Measurements from ENCODE around the gene CDK7. TPM values are rescaled to one million over a fixed set of nuclear protein-coding genes. Genes with fewer than 3 reads are reported as not detected.
A peak's percentile ranks its signal among the peaks of the same experiment; 100 is the strongest.
"Not testable (repeated sequence)": the region's sequence is repeated elsewhere in the genome, so short reads cannot be mapped to it uniquely, and the experiment has no call there.

CDK7 gene
- total RNA-seq, 2 experiments from 2014 or later: 23.8 to 28.4 TPM

DNA sequence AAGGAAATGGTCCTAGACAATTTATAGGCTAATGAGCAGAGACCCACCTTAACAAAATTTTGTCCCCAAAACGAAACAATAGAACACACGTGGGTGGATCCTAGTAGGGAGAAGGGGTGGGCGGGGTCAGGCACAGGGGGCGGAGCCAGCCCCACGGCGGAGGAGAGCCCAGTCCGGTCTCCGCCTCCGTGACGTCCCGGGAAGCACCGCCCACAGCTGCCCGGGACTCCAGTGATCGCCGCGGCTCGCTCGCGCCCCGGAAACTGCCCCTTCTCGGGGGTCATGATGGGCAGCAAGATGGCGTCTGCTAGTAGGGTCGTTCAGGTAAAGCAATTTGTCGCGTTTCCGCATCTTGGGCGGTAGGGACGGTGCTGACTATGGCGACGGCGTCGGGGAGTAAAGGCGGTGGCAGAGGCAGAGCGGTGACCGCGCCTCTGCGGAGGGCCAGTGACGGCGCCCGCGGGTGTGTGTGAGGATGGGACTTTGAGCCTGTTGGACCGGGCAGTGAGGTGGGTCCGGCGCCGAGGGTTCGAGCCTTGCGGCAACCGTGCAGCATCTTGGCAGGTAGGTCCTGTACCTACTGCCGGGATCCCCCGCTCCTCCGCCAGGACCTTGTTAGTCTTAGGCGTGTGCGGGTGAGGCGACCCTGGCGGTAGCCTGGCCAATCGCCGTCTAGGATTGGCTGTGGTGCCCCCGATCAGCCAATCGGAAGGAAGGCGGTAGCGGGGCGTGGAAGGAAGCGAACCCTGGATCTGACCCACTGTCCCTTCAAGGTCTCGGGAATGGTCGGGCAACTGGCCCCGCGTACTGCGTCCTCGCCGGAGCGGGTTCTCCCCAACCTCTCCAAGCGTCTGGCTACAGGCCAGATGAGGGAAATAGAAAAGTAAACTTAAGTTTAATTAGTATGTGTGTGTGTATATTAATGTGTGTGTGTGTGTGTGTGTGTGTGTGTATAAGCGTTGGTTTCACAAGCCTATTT is 16.8 kb upstream of the CDK7 start:
- peak overlapping the region; percentile 93 for H3K27ac Mint-ChIP-seq
- DNase-seq: peak; percentile 93
- peaks cover 14% of the 10 kb centered on the region for H3K4me1 Mint-ChIP-seq (ENCODE audit: low read depth)
- H3K27me3 Mint-ChIP-seq (ENCODE audit: low read depth): no peaks in the 10 kb centered on the region
- CTCF ChIA-PET: interaction anchor here (0.7 kb wide), 1 partner anchor 18 kb away, joined by 4 read pairs; no protein-coding TSS in a partner anchor
- peaks cover 14% of the 10 kb centered on the region for H3K36me3 Mint-ChIP-seq (ENCODE audit: low read depth)
- intact Hi-C loops (cut with micrococcal nuclease): loop anchor here (1.0 to 2.0 kb wide), 6 partner anchors 17 to 151 kb away; partner anchors contain the start of genes AK6, CCDC125, CCNB1 and CENPH
- H3K9me3 Mint-ChIP-seq: no peaks in the 10 kb centered on the region
- peak overlapping the region; percentile 99 for H3K4me3 Mint-ChIP-seq

GRCh38 chr5:69219939-69220338 is 14.7 kb upstream of the CDK7 start:
- no peak overlapping the region for H3K4me3 Mint-ChIP-seq

GRCh38 chr5:69220371-69220770 is 14.3 kb upstream of the CDK7 start:
- H3K4me3 Mint-ChIP-seq; H3K9me3 Mint-ChIP-seq; intact Hi-C loops (cut with micrococcal nuclease); H3K36me3 Mint-ChIP-seq (ENCODE audit: low read depth); DNase-seq; H3K27ac Mint-ChIP-seq; H3K27me3 Mint-ChIP-seq (ENCODE audit: low read depth): not testable (repeated sequence)
- H3K4me1 Mint-ChIP-seq (ENCODE audit: low read depth): peaks cover 14% of the 10 kb centered on the region
- CTCF ChIA-PET: interaction anchor here (0.6 kb wide), 1 partner anchor 62 kb away, joined by 3 read pairs; no protein-coding TSS in a partner anchor

More at GRCh38 chr5:69219939-69220338, 14.7 kb upstream of the CDK7 start:
- CTCF ChIA-PET: interaction anchor here (0.6 kb wide), 1 partner anchor 63 kb away, joined by 3 read pairs; no protein-coding TSS in a partner anchor
- Mint-ChIP-seq H3K36me3 (ENCODE audit: low read depth) (peaks cover 8% of the 10 kb centered on the region), H3K4me1 (ENCODE audit: low read depth) (peaks cover 14% of the 10 kb centered on the region), H3K27me3 (ENCODE audit: low read depth) (no peaks in the 10 kb centered on the region), H3K9me3 (no peaks in the 10 kb centered on the region), H3K27ac (no peak overlapping the region)
- intact Hi-C loops (cut with micrococcal nuclease): loop anchor here (2.0 kb wide), 1 partner anchor 113 kb away; the partner anchor contains the start of gene CCDC125
- DNase-seq: no peak

- intact Hi-C loops (cut with micrococcal nuclease); H3K27ac Mint-ChIP-seq; H3K36me3 Mint-ChIP-seq (ENCODE audit: low read depth); H3K4me3 Mint-ChIP-seq; H3K27me3 Mint-ChIP-seq (ENCODE audit: low read depth); CTCF ChIA-PET; H3K9me3 Mint-ChIP-seq; DNase-seq: not testable (repeated sequence)
- peaks cover 14% of the 10 kb centered on the region for H3K4me1 Mint-ChIP-seq (ENCODE audit: low read depth)
These were observed 13.9 kb upstream of the CDK7 start for GRCh38 chr5:69220833-69221232.

DNA sequence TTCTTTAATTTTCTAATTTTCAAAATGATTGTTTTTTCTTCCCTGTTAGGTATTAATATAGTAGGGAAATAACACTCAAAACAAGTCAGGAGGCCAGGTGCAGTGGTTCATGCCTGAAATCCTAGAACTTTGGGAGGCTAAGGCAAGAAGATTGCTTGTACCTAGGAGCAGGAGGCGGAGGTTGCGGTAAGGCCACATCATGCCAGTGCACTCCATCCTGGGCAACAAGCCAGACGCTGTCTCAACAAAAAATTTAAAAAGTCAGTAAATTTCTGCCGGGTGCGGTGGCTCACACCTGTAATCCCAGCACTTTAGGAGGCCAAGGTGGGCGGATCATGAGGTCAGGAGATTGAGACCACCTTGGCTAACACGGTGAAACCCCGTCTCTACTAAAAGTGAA is 10.2 kb upstream of the CDK7 start:
- no peak for DNase-seq
- Mint-ChIP-seq H3K27me3 (ENCODE audit: low read depth) (no peaks in the 10 kb centered on the region), H3K4me1 (ENCODE audit: low read depth) (peaks cover 4% of the 10 kb centered on the region), H3K9me3 (no peaks in the 10 kb centered on the region), H3K36me3 (ENCODE audit: low read depth) (peaks cover 8% of the 10 kb centered on the region), H3K4me3 (no peak overlapping the region), H3K27ac (no peak overlapping the region)
- intact Hi-C loops (cut with micrococcal nuclease): no loop called here
- CTCF ChIA-PET: no interaction called here

- peaks cover 2% of the 10 kb centered on the region for H3K4me1 Mint-ChIP-seq (ENCODE audit: low read depth)
- no peaks in the 10 kb centered on the region for H3K27me3 Mint-ChIP-seq (ENCODE audit: low read depth)
- CTCF ChIA-PET: no interaction called here
- peaks cover 7% of the 10 kb centered on the region for H3K36me3 Mint-ChIP-seq (ENCODE audit: low read depth)
- H3K9me3 Mint-ChIP-seq: no peaks in the 10 kb centered on the region
- DNase-seq: no peak
- no peak overlapping the region for H3K4me3 Mint-ChIP-seq
- intact Hi-C loops (cut with micrococcal nuclease): no loop called here
- H3K27ac Mint-ChIP-seq: no peak overlapping the region
These were observed 8.8 kb upstream of the CDK7 start for GRCh38 chr5:69225860-69226259.

DNA sequence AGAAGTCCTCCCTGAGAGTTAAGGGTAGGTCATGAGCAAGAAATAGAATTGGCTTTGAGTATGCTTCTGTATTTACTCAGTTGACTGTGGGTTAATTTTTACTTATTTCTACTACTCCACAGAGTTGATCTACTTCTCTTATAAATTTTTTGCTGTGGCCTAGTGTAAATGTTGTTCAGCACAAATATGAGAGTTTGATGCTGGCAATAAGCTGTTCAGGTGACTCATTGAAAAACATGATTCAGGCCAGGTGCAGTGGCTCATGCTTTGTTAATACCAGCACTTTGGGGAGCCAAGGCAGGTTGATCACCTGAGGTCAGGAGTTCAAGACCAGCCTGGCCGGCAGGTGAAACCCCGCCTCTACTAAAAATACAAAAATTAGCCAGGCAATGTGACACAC is 4.5 kb upstream of the CDK7 start:
- Mint-ChIP-seq H3K27me3 (ENCODE audit: low read depth) (no peaks in the 10 kb centered on the region), H3K27ac (no peak overlapping the region), H3K9me3 (no peaks in the 10 kb centered on the region), H3K4me3 (no peak overlapping the region), H3K36me3 (ENCODE audit: low read depth) (peaks cover 5% of the 10 kb centered on the region), H3K4me1 (ENCODE audit: low read depth) (peaks cover 8% of the 10 kb centered on the region)
- CTCF ChIA-PET: no interaction called here
- no peak for DNase-seq
- intact Hi-C loops (cut with micrococcal nuclease): no loop called here

DNA sequence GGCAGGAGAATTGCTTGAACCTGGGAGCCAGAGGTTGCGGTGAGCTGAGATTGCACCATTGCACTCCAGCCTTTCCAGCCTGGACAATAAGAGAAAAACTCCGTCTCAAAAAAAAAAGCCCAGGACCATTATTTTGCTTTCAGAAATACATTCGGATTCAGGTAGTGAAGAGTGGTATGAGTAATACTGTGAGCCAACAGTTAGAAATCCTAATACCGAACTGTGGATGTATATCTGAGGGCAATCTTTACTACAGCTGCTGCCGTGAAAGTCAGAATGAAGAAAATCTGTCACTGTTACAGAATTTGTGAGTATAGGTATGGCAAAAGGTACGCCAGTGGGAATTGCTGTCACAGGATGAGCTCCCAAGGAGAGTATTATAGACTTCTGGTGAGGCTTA is 3.4 kb upstream of the CDK7 start:
- Mint-ChIP-seq H3K4me1 (ENCODE audit: low read depth) (peaks cover 13% of the 10 kb centered on the region), H3K9me3 (no peaks in the 10 kb centered on the region), H3K36me3 (ENCODE audit: low read depth) (peaks cover 3% of the 10 kb centered on the region), H3K4me3 (no peak overlapping the region), H3K27me3 (ENCODE audit: low read depth) (no peaks in the 10 kb centered on the region), H3K27ac (no peak overlapping the region)
- no peak for DNase-seq
- intact Hi-C loops (cut with micrococcal nuclease): no loop called here
- CTCF ChIA-PET: no interaction called here

DNA sequence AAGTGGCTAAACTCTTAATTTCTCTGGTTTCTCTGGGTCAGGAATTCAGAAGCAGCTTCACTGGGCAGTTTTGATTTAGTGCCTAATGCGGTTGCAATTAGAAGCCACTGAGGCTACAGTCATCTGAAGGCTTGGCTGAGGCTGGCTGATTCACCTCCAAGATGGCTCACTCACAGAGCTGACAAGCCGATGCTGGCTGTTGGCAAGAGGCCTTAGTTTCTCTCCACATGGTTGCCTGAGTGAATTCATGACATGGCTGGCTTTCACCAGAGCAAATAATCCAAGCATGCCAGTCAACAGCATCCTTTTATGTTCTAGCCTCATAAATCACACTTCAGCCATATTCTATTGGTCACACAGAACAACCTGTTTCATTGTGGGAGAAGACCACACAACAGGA is 2.8 kb upstream of the CDK7 start:
- CTCF ChIA-PET: no interaction called here
- Mint-ChIP-seq H3K27ac (no peak overlapping the region), H3K27me3 (ENCODE audit: low read depth) (no peaks in the 10 kb centered on the region), H3K4me1 (ENCODE audit: low read depth) (peaks cover 15% of the 10 kb centered on the region), H3K9me3 (no peaks in the 10 kb centered on the region), H3K36me3 (ENCODE audit: low read depth) (peaks cover 4% of the 10 kb centered on the region), H3K4me3 (no peak overlapping the region)
- intact Hi-C loops (cut with micrococcal nuclease): no loop called here
- DNase-seq: no peak

DNA sequence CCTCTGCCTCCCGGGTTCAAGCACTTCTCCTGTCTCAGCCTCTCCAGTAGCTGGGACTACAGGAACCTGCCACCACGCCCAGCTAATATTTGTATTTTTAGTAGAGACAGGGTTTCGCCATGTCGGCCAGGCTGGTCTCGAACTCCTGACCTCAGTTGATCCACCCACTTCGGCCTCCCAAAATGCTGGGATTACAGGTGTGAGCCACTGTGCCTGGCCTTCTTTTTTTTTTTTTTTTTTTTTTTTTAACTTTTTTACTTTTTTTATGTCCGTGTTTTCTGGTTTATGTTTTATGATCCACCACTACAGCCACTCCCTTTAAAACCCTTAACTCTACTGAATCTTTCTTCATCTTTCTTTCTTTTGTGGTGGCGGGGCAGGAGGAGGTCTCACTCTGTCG is 2.0 kb downstream of the CDK7 start:
- Mint-ChIP-seq H3K4me1 (ENCODE audit: low read depth) (peaks cover 38% of the 10 kb centered on the region), H3K4me3 (peak overlapping the region; percentile 50), H3K36me3 (ENCODE audit: low read depth) (peaks cover 28% of the 10 kb centered on the region)
- CTCF ChIA-PET: interaction anchor here (0.9 kb wide), 1 partner anchor 194 kb away, joined by 4 read pairs; no protein-coding TSS in a partner anchor
- H3K27me3 Mint-ChIP-seq (ENCODE audit: low read depth); H3K9me3 Mint-ChIP-seq; DNase-seq; H3K27ac Mint-ChIP-seq: not testable (repeated sequence)
- intact Hi-C loops (cut with micrococcal nuclease): loop anchor here (5.0 kb wide), 1 partner anchor 194 kb away; no protein-coding TSS in a partner anchor

- CTCF ChIA-PET: no interaction called here
- Mint-ChIP-seq H3K4me3 (no peak overlapping the region), H3K27ac (peak overlapping the region; percentile 6)
These were observed 3.2 kb downstream of the CDK7 start for GRCh38 chr5:69237877-69238276.

DNA sequence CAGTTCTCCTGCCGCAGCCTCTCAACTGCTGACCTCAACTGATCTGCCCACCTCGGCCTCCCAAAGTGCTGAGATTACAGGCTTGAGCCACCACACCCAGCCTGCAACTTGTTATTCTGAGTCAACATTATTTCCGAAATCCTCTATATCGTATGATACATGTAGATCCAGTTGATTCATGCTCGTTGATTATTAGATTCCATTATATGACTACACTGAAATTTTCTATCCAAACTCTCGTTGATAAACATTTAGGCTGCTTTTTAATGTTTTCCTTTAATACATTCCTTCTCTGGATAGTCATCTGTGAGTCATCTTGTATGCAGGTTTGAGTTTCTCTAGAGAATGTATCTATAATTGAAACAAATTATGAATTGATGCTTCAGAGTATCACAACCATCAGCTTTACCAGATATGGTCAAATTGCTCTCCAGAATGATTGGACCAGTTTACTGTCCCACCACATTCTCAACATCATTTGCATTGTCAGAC is 4.1 kb downstream of the CDK7 start:
- CTCF ChIA-PET: interaction anchor here (0.9 to 1.5 kb wide), 2 partner anchors 145 to 195 kb away, joined by 4 read pairs; partner anchors contain the start of gene SLC30A5
- intact Hi-C loops (cut with micrococcal nuclease): loop anchor here (5.0 kb wide), 1 partner anchor 197 kb away; no protein-coding TSS in a partner anchor
- Mint-ChIP-seq H3K9me3 (no peaks in the 10 kb centered on the region), H3K27ac (no peak overlapping the region), H3K4me1 (ENCODE audit: low read depth) (peaks cover 50% of the 10 kb centered on the region), H3K36me3 (ENCODE audit: low read depth) (peaks cover 36% of the 10 kb centered on the region), H3K4me3 (no peak overlapping the region), H3K27me3 (ENCODE audit: low read depth) (no peaks in the 10 kb centered on the region)
- no peak for DNase-seq

More at GRCh38 chr5:69237877-69238276, 3.2 kb downstream of the CDK7 start:
- Mint-ChIP-seq H3K9me3 (no peaks in the 10 kb centered on the region), H3K27me3 (ENCODE audit: low read depth) (no peaks in the 10 kb centered on the region), H3K4me1 (ENCODE audit: low read depth) (peaks cover 48% of the 10 kb centered on the region), H3K36me3 (ENCODE audit: low read depth) (peaks cover 32% of the 10 kb centered on the region)
- intact Hi-C loops (cut with micrococcal nuclease): loop anchor here (5.0 kb wide), 1 partner anchor 196 kb away; no protein-coding TSS in a partner anchor
- no peak for DNase-seq
